WTC11 (cell line): ENCODE measurements around the gene RFX8. TPM values are rescaled to one million over a fixed set of nuclear protein-coding genes. Genes with fewer than 3 reads are reported as not detected.

Experiments
- ATAC-seq: fragments of 200-7000 bp; cut with Tn5 transposase; 2 replicates; pipeline ENCODE4 v1.10.0; 2021; ENCODE audit warnings: mild to moderate bottlenecking, moderate library complexity
- CTCF ChIA-PET: fragments of 300-600 bp; sonication (Branson Sonifier 250); formaldehyde crosslinking; loops from one replicate; lab custom pipeline; 2021; ENCODE audit warnings: antibody characterized with exemption; lab: Charles Lee
- POLR2A ChIA-PET: fragments of 350-600 bp; sonication (Branson Sonifier 250); formaldehyde crosslinking; loops from one replicate; lab custom pipeline; 2021; ENCODE audit warnings: antibody characterized with exemption; lab: Charles Lee
- DNase-seq: peaks from one replicate; pipeline ENCODE4 v3.0.0; 2021; ENCODE audit warnings: low spot score
- H3K27ac Mint-ChIP-seq: 2 replicates; pipeline ENCODE4 v1.8.0; 2021; ENCODE audit warnings: mixed read lengths
- H3K27me3 Mint-ChIP-seq: 2 replicates; pipeline ENCODE4 v1.8.0; 2021; ENCODE audit warnings: low read depth, mild to moderate bottlenecking, moderate library complexity, mixed read lengths
- H3K36me3 Mint-ChIP-seq: 2 replicates; pipeline ENCODE4 v1.8.0; 2021; ENCODE audit warnings: mixed read lengths
- H3K4me1 Mint-ChIP-seq: 2 replicates; pipeline ENCODE4 v1.8.0; 2022; ENCODE audit warnings: mixed read lengths
- H3K4me3 Mint-ChIP-seq: 2 replicates; pipeline ENCODE4 v1.8.0; 2021; ENCODE audit warnings: mild to moderate bottlenecking, moderate library complexity, mixed read lengths
- H3K9me3 Mint-ChIP-seq: 2 replicates; pipeline ENCODE4 v1.8.0; 2021; ENCODE audit warnings: mixed read lengths
- AFF4 ChIP-seq: sonication (generic); formaldehyde crosslinking; IDR thresholded peaks from 2 replicates; pipeline ENCODE4 v1.8.1; 2023; ENCODE audit warnings: mild to moderate bottlenecking, missing genetic modification reagents, borderline replicate concordance
- CREM ChIP-seq: sonication (generic); formaldehyde crosslinking; IDR thresholded peaks from 2 replicates; pipeline ENCODE4 v1.8.1; 2022; ENCODE audit warnings: mild to moderate bottlenecking, missing genetic modification reagents, moderate library complexity
- ESRRA ChIP-seq: sonication (generic); formaldehyde crosslinking; IDR thresholded peaks from 2 replicates; pipeline ENCODE4 v1.8.1; 2022; ENCODE audit warnings: mild to moderate bottlenecking, missing genetic modification reagents, borderline replicate concordance
- FOXP1 ChIP-seq: sonication (generic); formaldehyde crosslinking; IDR thresholded peaks from 2 replicates; pipeline ENCODE4 v1.8.0; 2022; ENCODE audit warnings: missing genetic modification reagents, mild to moderate bottlenecking, moderate library complexity, borderline replicate concordance
- GABPB1 ChIP-seq: sonication (generic); formaldehyde crosslinking; IDR thresholded peaks from 2 replicates; pipeline ENCODE4 v1.8.1; 2023; ENCODE audit warnings: mild to moderate bottlenecking, missing genetic modification reagents
- IRF2 ChIP-seq: sonication (generic); formaldehyde crosslinking; IDR thresholded peaks from 2 replicates; pipeline ENCODE4 v1.8.0; 2022; ENCODE audit warnings: low read depth, missing genetic modification reagents, borderline replicate concordance
- KAT7 ChIP-seq: sonication (generic); formaldehyde crosslinking; IDR thresholded peaks from 2 replicates; pipeline ENCODE4 v1.8.1; 2023; ENCODE audit warnings: missing genetic modification reagents, mild to moderate bottlenecking, borderline replicate concordance
- MAX ChIP-seq: sonication (generic); formaldehyde crosslinking; IDR thresholded peaks from 2 replicates; pipeline ENCODE4 v1.8.0; 2022; ENCODE audit warnings: mild to moderate bottlenecking, missing genetic modification reagents
- MLX ChIP-seq: sonication (generic); formaldehyde crosslinking; IDR thresholded peaks from 2 replicates; pipeline ENCODE4 v1.8.1; 2023; ENCODE audit warnings: mild to moderate bottlenecking, missing genetic modification reagents, moderate library complexity
- MYBL2 ChIP-seq: sonication (generic); formaldehyde crosslinking; IDR thresholded peaks from 2 replicates; pipeline ENCODE4 v1.8.1; 2023; ENCODE audit warnings: mild to moderate bottlenecking, moderate library complexity, missing genetic modification reagents
- NFATC4 ChIP-seq: fragments of 250-450 bp; sonication (Bioruptor Pico); IDR thresholded peaks from 2 replicates; pipeline ENCODE4 v1.9.0; 2021; ENCODE audit warnings: mild to moderate bottlenecking
- NR1H2 ChIP-seq: sonication (generic); formaldehyde crosslinking; IDR thresholded peaks from 2 replicates; pipeline ENCODE4 v1.9.0; 2021; ENCODE audit warnings: mild to moderate bottlenecking, moderate library complexity, missing genetic modification reagents
- NR2C2 ChIP-seq: sonication (generic); formaldehyde crosslinking; IDR thresholded peaks from 2 replicates; pipeline ENCODE4 v1.8.0; 2022; ENCODE audit warnings: mild to moderate bottlenecking, missing genetic modification reagents
- NR3C1 ChIP-seq: sonication (generic); formaldehyde crosslinking; conservative IDR thresholded peaks from 2 replicates; pipeline ENCODE4 v1.8.1; 2023; ENCODE audit warnings: low read depth, mild to moderate bottlenecking, missing genetic modification reagents
- SMAD3 ChIP-seq: sonication (generic); formaldehyde crosslinking; IDR thresholded peaks from 2 replicates; pipeline ENCODE4 v1.8.0; 2022; ENCODE audit warnings: missing genetic modification reagents, mild to moderate bottlenecking, borderline replicate concordance
- SOX15 ChIP-seq: fragments of 250-450 bp; sonication (Bioruptor Pico); IDR thresholded peaks from 2 replicates; pipeline ENCODE4 v1.9.0; 2021; ENCODE audit warnings: mild to moderate bottlenecking
- USF2 ChIP-seq: sonication (generic); formaldehyde crosslinking; IDR thresholded peaks from 2 replicates; pipeline ENCODE4 v1.8.1; 2023; ENCODE audit warnings: mild to moderate bottlenecking, missing genetic modification reagents, moderate library complexity
- ZNF138 ChIP-seq: sonication (generic); formaldehyde crosslinking; conservative IDR thresholded peaks from 2 replicates; pipeline ENCODE4 v1.8.1; 2022; ENCODE audit warnings: mild to moderate bottlenecking, moderate library complexity, missing genetic modification reagents
- ZNF232 ChIP-seq: sonication (generic); formaldehyde crosslinking; IDR thresholded peaks from 2 replicates; pipeline ENCODE4 v1.8.0; 2022; ENCODE audit warnings: mild to moderate bottlenecking, missing genetic modification reagents
- ZNF281 ChIP-seq: sonication (generic); formaldehyde crosslinking; IDR thresholded peaks from 2 replicates; pipeline ENCODE4 v1.8.0; 2023; ENCODE audit warnings: mild to moderate bottlenecking, missing genetic modification reagents
- ZNF512 ChIP-seq: sonication (generic); formaldehyde crosslinking; IDR thresholded peaks from 2 replicates; pipeline ENCODE4 v1.8.1; 2022; ENCODE audit warnings: missing genetic modification reagents, borderline replicate concordance
- total RNA-seq: library from RNA; stranded (reverse); gene quantifications from 3 replicates; pipeline ENCODE4 v1.2.3, GENCODE V29; 2021
- TF ChIP-seq, protein P1 (sequence below): sonication (generic); formaldehyde crosslinking; IDR thresholded peaks from 2 replicates; pipeline ENCODE4 v1.8.1; 2023; ENCODE audit warnings: mild to moderate bottlenecking, missing genetic modification reagents

The RFX8 gene
- total RNA-seq, 1 experiment from 2014 or later = 0.28 TPM

GRCh38 chr2:101357376-101357775, 117.5 kb downstream of the RFX8 start (continued):
- TF ChIP-seq, protein P1, sequence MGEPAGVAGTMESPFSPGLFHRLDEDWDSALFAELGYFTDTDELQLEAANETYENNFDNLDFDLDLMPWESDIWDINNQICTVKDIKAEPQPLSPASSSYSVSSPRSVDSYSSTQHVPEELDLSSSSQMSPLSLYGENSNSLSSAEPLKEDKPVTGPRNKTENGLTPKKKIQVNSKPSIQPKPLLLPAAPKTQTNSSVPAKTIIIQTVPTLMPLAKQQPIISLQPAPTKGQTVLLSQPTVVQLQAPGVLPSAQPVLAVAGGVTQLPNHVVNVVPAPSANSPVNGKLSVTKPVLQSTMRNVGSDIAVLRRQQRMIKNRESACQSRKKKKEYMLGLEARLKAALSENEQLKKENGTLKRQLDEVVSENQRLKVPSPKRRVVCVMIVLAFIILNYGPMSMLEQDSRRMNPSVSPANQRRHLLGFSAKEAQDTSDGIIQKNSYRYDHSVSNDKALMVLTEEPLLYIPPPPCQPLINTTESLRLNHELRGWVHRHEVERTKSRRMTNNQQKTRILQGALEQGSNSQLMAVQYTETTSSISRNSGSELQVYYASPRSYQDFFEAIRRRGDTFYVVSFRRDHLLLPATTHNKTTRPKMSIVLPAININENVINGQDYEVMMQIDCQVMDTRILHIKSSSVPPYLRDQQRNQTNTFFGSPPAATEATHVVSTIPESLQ (CRISPR knock-in tag) = no peak
- no peak for TF ChIP-seq GABPB1 (CRISPR knock-in tag)
- TF ChIP-seq MLX = no peak
- TF ChIP-seq SOX15 = no peak
- no peak for TF ChIP-seq MYBL2 (CRISPR knock-in tag)
- TF ChIP-seq NR1H2 (CRISPR knock-in tag) = no peak
- TF ChIP-seq SMAD3 (CRISPR knock-in tag) = no peak
- TF ChIP-seq NFATC4 (CRISPR knock-in tag) = no peak

DNA sequence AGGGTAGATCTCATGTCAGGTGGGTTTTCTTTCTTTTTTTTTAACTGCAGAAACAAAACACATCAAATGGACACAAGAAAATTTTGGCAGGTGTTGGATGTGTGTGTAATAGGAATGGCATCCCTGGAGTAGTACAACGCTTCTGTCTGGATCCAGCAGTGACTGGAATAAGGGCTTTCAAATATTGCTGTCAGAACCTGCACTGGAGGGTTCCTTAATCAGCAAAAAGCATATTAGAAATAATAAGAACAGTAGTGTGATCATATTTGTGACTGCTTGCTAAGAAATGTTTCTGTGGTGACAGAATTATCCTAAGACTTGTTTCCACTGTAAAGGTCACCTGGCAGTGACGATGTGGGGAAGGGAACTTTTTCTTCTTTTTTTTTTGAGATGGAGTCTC, 118.4 kb downstream of the RFX8 start:
- Mint-ChIP-seq H3K4me1 (peaks cover 35% of the 10 kb centered on the region), H3K4me3 (no peak overlapping the region)
- DNase-seq = no peak
- TF ChIP-seq MAX (CRISPR knock-in tag) (no peak), ZNF138 (CRISPR knock-in tag) (no peak), ZNF232 (CRISPR knock-in tag) (no peak), IRF2 (no peak), NR2C2 (CRISPR knock-in tag) (no peak)
- TF ChIP-seq, all 79 proteins: peak for 0
- no peaks in the 10 kb centered on the region for H3K9me3 Mint-ChIP-seq
- no peaks in the 10 kb centered on the region; the same call in 1 of the 2 replicates for H3K27me3 Mint-ChIP-seq
- ATAC-seq = no peak
- no peaks in the 10 kb centered on the region for H3K36me3 Mint-ChIP-seq
- ChIA-PET POLR2A (no interaction called here), CTCF (no interaction called here)
- no peak overlapping the region for H3K27ac Mint-ChIP-seq

GRCh38 chr2:101356055-101356454, 118.9 kb downstream of the RFX8 start:
- H3K36me3 Mint-ChIP-seq = no peaks in the 10 kb centered on the region
- H3K4me3 Mint-ChIP-seq = no peak overlapping the region
- H3K4me1 Mint-ChIP-seq = peaks cover 30% of the 10 kb centered on the region
- H3K9me3 Mint-ChIP-seq = no peaks in the 10 kb centered on the region
- ChIA-PET CTCF (interaction anchor here (1.2 kb wide), 1 partner anchor 54 kb away, joined by 4 read pairs; no protein-coding TSS in a partner anchor), POLR2A (no interaction called here)
- no peak for DNase-seq
- no peaks in the 10 kb centered on the region; the same call in 1 of the 2 replicates for H3K27me3 Mint-ChIP-seq
- no peak for ATAC-seq
- no peak overlapping the region for H3K27ac Mint-ChIP-seq
- TF ChIP-seq CREM (CRISPR knock-in tag) = no peak
- no peak for TF ChIP-seq FOXP1 (CRISPR knock-in tag)
- TF ChIP-seq MAX (CRISPR knock-in tag) = no peak
- no peak for TF ChIP-seq SMAD3 (CRISPR knock-in tag)
- TF ChIP-seq USF2 = no peak
- TF ChIP-seq ESRRA (CRISPR knock-in tag) = no peak
- TF ChIP-seq KAT7 (CRISPR knock-in tag) = no peak
- TF ChIP-seq AFF4 (CRISPR knock-in tag) = no peak
- TF ChIP-seq ZNF281 = no peak
- no peak for TF ChIP-seq ZNF512 (CRISPR knock-in tag)
- no peak for TF ChIP-seq NR3C1 (CRISPR knock-in tag)
